Lower lobe of right lung (tissue), 2 donors: ENCODE measurements around the gene BRD7. TPM values are rescaled to one million over a fixed set of nuclear protein-coding genes. Genes with fewer than 3 reads are reported as not detected.

Experiments
- ATAC-seq, 2 donors: fragments of 200-7000 bp; cut with Tn5 transposase; one replicate each; pipeline ENCODE4 v1.9.1; 2020 to 2022; ENCODE audit warnings: mild to moderate bottlenecking in 2 of 2, moderate library complexity in 2 of 2
- DNase-seq: peaks from one replicate; pipeline ENCODE4 v3.0.0-alpha.2; 2020
- H3K27ac ChIP-seq: fragments of 200-600 bp; one replicate; pipeline ENCODE4 v1.8.0; 2022
- H3K27me3 ChIP-seq: fragments of 200-600 bp; one replicate; pipeline ENCODE4 v1.8.0; 2022; ENCODE audit warnings: low read depth
- H3K36me3 ChIP-seq: fragments of 200-600 bp; one replicate; pipeline ENCODE4 v1.8.0; 2022; ENCODE audit warnings: mild to moderate bottlenecking
- H3K4me1 ChIP-seq: fragments of 200-600 bp; one replicate; pipeline ENCODE4 v1.8.0; 2022
- H3K4me3 ChIP-seq: fragments of 200-600 bp; one replicate; pipeline ENCODE4 v1.8.0; 2022; ENCODE audit warnings: mild to moderate bottlenecking
- H3K9me3 ChIP-seq: fragments of 200-600 bp; one replicate; pipeline ENCODE4 v1.8.0; 2022
- intact Hi-C: fragments of 100-400 bp; cut with DNase I; formaldehyde crosslinking; loops from one replicate; pipeline ENCODE4 v1.11.0; 2022
- total RNA-seq: library from RNA; stranded (reverse); fragmentation: NEBNext Ultra II Directional; extraction: Animal tissue kit (Norgen Biotek cat#: 25700); gene quantifications from one replicate; pipeline ENCODE4 v1.2.1, GENCODE V29; 2021
- TF ChIP-seq, protein P1 (sequence below): fragments of 200-600 bp; IDR thresholded peaks from one replicate; pipeline ENCODE4 v1.8.0; 2022; ENCODE audit warnings: antibody characterized with exemption, mild to moderate bottlenecking
- donor health status: DM: no; HTN: yes; CAD: no; lungs with severe emphysema.

BRD7 gene
- total RNA-seq, 1 donor from 2014 or later: 76.3 TPM

GRCh38 chr16:50288026-50288425, 80.8 kb downstream of the BRD7 start:
- Histone ChIP-seq H3K4me1 (peaks cover 29% of the 10 kb centered on the region), H3K27me3 (no peaks in the 10 kb centered on the region), H3K9me3 (peaks cover 3% of the 10 kb centered on the region), H3K27ac (no peak overlapping the region), H3K36me3 (peaks cover 40% of the 10 kb centered on the region), H3K4me3 (no peak overlapping the region)
- no peak for ATAC-seq
- DNase-seq: no peak
- intact Hi-C loops: no loop called here
- TF ChIP-seq, protein P1, sequence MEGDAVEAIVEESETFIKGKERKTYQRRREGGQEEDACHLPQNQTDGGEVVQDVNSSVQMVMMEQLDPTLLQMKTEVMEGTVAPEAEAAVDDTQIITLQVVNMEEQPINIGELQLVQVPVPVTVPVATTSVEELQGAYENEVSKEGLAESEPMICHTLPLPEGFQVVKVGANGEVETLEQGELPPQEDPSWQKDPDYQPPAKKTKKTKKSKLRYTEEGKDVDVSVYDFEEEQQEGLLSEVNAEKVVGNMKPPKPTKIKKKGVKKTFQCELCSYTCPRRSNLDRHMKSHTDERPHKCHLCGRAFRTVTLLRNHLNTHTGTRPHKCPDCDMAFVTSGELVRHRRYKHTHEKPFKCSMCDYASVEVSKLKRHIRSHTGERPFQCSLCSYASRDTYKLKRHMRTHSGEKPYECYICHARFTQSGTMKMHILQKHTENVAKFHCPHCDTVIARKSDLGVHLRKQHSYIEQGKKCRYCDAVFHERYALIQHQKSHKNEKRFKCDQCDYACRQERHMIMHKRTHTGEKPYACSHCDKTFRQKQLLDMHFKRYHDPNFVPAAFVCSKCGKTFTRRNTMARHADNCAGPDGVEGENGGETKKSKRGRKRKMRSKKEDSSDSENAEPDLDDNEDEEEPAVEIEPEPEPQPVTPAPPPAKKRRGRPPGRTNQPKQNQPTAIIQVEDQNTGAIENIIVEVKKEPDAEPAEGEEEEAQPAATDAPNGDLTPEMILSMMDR: no peak

GRCh38 chr16:50286681-50287080, 82.1 kb downstream of the BRD7 start:
- no peak overlapping the region for H3K27ac ChIP-seq
- no peak for DNase-seq
- no peaks in the 10 kb centered on the region for H3K27me3 ChIP-seq
- no peak for ATAC-seq
- intact Hi-C loops: no loop called here
- peaks cover 3% of the 10 kb centered on the region for H3K9me3 ChIP-seq
- H3K36me3 ChIP-seq: peaks cover 32% of the 10 kb centered on the region
- H3K4me1 ChIP-seq: peaks cover 41% of the 10 kb centered on the region
- TF ChIP-seq, protein P1: no peak
- no peak overlapping the region for H3K4me3 ChIP-seq

- Histone ChIP-seq H3K36me3 (peaks cover 28% of the 10 kb centered on the region), H3K4me1 (peaks cover 53% of the 10 kb centered on the region), H3K9me3 (peaks cover 3% of the 10 kb centered on the region), H3K27ac (no peak overlapping the region), H3K27me3 (no peaks in the 10 kb centered on the region), H3K4me3 (no peak overlapping the region)
- ATAC-seq (no peak), DNase-seq (no peak)
- TF ChIP-seq, protein P1: no peak
- intact Hi-C loops: no loop called here
These were observed 83.3 kb downstream of the BRD7 start for GRCh38 chr16:50285406-50286003.

DNA sequence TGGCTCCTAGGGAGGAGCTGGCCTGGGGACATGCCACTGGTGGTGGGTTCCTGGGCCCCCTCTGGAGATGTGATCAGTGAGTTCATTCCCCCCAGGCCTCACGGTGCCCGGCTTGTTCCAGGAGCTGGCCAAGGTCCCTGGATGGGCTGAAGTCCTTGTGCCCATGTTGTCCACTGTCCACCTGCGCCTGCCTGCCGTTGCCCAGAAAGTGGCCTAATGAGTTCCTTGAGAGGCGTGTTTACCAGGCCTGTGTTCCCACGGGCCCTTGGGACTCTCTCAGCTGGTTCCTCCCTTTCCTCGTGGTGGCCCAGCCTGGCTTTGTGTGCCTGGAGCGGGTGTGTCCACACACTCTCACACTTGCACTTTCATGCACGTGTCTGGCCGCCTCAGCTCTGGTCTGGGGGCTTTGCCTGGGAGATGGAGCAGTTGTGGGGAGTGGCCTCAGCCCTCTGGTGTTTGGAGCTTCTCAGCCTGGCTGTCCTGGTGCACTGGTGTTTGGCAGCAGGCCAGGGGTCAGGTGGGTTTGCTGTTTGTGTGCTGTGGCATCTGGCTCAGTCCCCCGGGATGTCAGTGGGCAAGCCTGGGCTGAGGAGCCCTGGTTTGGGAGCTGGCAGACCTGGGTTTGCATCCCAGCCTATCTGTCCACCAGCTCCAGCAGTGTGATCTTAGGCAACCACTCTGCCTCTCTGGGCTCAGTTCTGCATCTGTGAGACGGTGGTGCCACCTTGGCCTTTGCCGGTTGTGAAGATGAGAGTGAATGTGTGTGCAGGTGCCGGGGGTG, 84.5 kb downstream of the BRD7 start:
- DNase-seq (peak; percentile 82), ATAC-seq (peak; percentile 56 to 74)
- intact Hi-C loops: no loop called here
- Histone ChIP-seq H3K9me3 (peaks cover 3% of the 10 kb centered on the region), H3K27me3 (no peaks in the 10 kb centered on the region), H3K4me3 (no peak overlapping the region), H3K4me1 (peaks cover 61% of the 10 kb centered on the region), H3K36me3 (peaks cover 16% of the 10 kb centered on the region), H3K27ac (peak overlapping the region; percentile 11)
- TF ChIP-seq, protein P1: no peak

DNA sequence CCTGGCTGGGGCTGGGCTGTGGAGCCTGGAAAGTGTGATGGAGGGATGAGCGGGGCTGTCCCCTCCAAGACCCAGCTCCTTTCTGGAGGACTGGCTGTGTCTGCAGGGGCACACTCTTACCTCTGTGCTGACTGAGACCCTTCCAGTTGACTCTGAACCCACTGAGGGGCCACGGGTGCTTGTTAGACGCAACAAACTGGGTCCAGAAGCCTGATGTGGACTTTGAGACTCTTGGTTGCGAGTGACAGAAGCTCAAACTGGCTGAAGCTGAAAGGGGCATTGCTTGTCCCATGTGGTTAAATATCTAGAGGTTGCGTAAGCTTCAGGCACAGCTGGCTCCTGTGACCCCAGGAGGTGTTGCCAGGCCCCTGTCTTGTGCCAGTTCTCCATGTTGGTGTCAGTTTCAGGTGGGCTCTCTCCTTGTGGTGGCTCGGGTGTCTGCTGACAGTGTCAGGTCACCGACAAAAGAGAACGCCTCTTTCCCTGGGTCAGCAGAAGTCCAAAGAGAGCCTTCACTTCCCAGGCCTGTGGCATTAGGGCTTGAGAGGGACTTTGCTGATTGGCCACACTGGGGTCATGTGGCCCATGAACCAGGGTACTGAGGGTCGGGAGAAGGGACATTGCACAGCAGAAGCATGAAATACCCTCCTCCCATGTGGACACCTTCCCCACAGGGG, 85.7 kb downstream of the BRD7 start:
- no peak for DNase-seq
- ATAC-seq: no peak
- Histone ChIP-seq H3K36me3 (peaks cover 5% of the 10 kb centered on the region), H3K4me1 (peaks cover 66% of the 10 kb centered on the region), H3K9me3 (peaks cover 3% of the 10 kb centered on the region), H3K27me3 (no peaks in the 10 kb centered on the region), H3K27ac (peak overlapping the region; percentile 61), H3K4me3 (no peak overlapping the region)
- TF ChIP-seq, protein P1: no peak
- intact Hi-C loops: no loop called here
